Motor neuron (in vitro differentiated cells): ENCODE data around the gene NUB1. TPM values are rescaled to one million over a fixed set of nuclear protein-coding genes. Genes with fewer than 3 reads are reported as not detected.
"Not testable (repeated sequence)": the region's sequence is repeated elsewhere in the genome, so short reads cannot be mapped to it uniquely, and the experiment has no call there.

ENCODE experiments used
- ATAC-seq, 8 experiments: fragments of 200-7000 bp; cut with Tn5 transposase; replicated peaks in 6 of 8; 2 replicates each; pipeline ENCODE4 v1.8.0; 2021; ENCODE audit warnings: mild to moderate bottlenecking in 8 of 8, moderate library complexity in 8 of 8
- H3K27ac ChIP-seq, 2 donors: fragments of 250-450 bp; sonication (Bioruptor Pico); 2 replicates each; pipeline ENCODE4 v1.9.0; 2021; ENCODE audit warnings: antibody characterized with exemption in 2 of 2, mild to moderate bottlenecking in 2 of 2, moderate library complexity in 1 of 2
- H3K4me1 ChIP-seq, 2 donors: fragments of 250-450 bp; sonication (Bioruptor Pico); replicated peaks in 1 of 2; 2 replicates each; pipeline ENCODE4 v1.6.1; 2021; ENCODE audit warnings: antibody characterized with exemption in 2 of 2, mild to moderate bottlenecking in 2 of 2, moderate library complexity in 1 of 2
- H3K4me3 ChIP-seq, 5 donors: fragments of 250-450 bp; sonication (Bioruptor Pico); 2 replicates each; pipeline ENCODE4 v1.9.0; 2021; ENCODE audit warnings: antibody characterized with exemption in 5 of 5, mild to moderate bottlenecking in 5 of 5, moderate library complexity in 4 of 5
- WGBS, 10 experiments: fragments of 450-650 bp; shearing (Covaris generic); methylation state at CpG; one replicate each; pipeline ENCODE4 v1.0.0; 2022; 5-methylcytosine and 5-hydroxymethylcytosine counted together
- in situ Hi-C, 9 experiments: fragments of 400-800 bp; cut with MboI; loops; one replicate each; pipeline ENCODE4 v1.15.0; 2021; ENCODE audit warnings: low sequenced_read_pairs in 9 of 9, low pct_unique_long_range_greater_than_20kb in 2 of 9; ENCODE audit not compliant: unreplicated experiment in 9 of 9
- total RNA-seq, 8 experiments: library from RNA; unstranded; fragments of 300-600 nt; gene quantifications; 2 replicates each; pipeline versions ENCODE4 v1.2.3 to v1.2.4, GENCODE V29; 2022

Gene NUB1
- 10 to 100 TPM; 37.3 to 94.9 (median 53.2) TPM for total RNA-seq

GRCh38 chr7:151341357-151342101 lies at the start of gene NUB1:
Gene NUB1 (plus strand): TSS chr7:151341812. CDS start chr7:151345350, 3,538 bp downstream.
- peak within 1 kb of the TSS; percentile 63 to 92 (median 79) for H3K4me3 ChIP-seq
- in situ Hi-C loops, result no loop called here
- peak within 1 kb of the TSS; percentile 59 to 84 for H3K27ac ChIP-seq
- ATAC-seq, result peak; percentile 86 to 95 (median 92)
- 13 to 30% methylated on average over 2 to 7 of the region's 72 CpGs; no CpG with 5 or more reads in 8 of the 10 experiments for WGBS, 10 experiments
- H3K4me1 ChIP-seq, result peaks cover 7 to 9% of the 10 kb centered on the region in 2 donors

- no peak for ATAC-seq
- 60 to 100% (median 80%) methylated on average over 1 to 3 of the region's 3 CpGs; no CpG with 5 or more reads in 6 of the 10 experiments for WGBS, 10 experiments
- in situ Hi-C loops, result no loop called here
- H3K27ac ChIP-seq, result no peak overlapping the region
- H3K4me1 ChIP-seq, result no peaks in the 10 kb centered on the region
- H3K4me3 ChIP-seq, result no peak overlapping the region
Observed at GRCh38 chr7:151292850-151293249, 48.8 kb upstream of the NUB1 start.

GRCh38 chr7:151296202-151296992 lies 45.2 kb upstream of the NUB1 start:
- Histone ChIP-seq H3K4me3 (no peak overlapping the region), H3K4me1 (no peaks in the 10 kb centered on the region), H3K27ac (no peak overlapping the region)
- ATAC-seq, result no peak
- in situ Hi-C loops, result no loop called here
- 0 to 60% (median 25%) methylated on average over 2 to 3 of the region's 3 CpGs; no CpG with 5 or more reads in 2 of the 10 experiments for WGBS, 10 experiments

- in situ Hi-C loops, result no loop called here
- no peak overlapping the region for H3K4me3 ChIP-seq
- no peak for ATAC-seq
- WGBS, 10 experiments, result 0 to 92% (median 52%) methylated on average over 1 to 5 of the region's 5 CpGs
- H3K27ac ChIP-seq, result no peak overlapping the region
- no peaks in the 10 kb centered on the region for H3K4me1 ChIP-seq
Observed at GRCh38 chr7:151298765-151299164, 42.8 kb upstream of the NUB1 start.

GRCh38 chr7:151299530-151299929 lies 42.1 kb upstream of the NUB1 start:
- in situ Hi-C loops, result no loop called here
- WGBS, 10 experiments, result 50 to 100% (median 87%) methylated on average over 1 to 5 of the region's 6 CpGs; no CpG with 5 or more reads in 2 of the 10 experiments

GRCh38 chr7:151299940-151300645 lies 41.5 kb upstream of the NUB1 start:
- in situ Hi-C loops, result loop anchor here in 2 of 9 experiments (25.0 kb wide), 2 partner anchors 137 to 462 kb away; partner anchors contain the start of gene CRYGN (in 1 of the 2)
- no peak for ATAC-seq
- no peaks in the 10 kb centered on the region for H3K4me1 ChIP-seq
- 43 to 85% (median 80%) methylated on average over 1 to 3 of the region's 7 CpGs; no CpG with 5 or more reads in 5 of the 10 experiments for WGBS, 10 experiments
- H3K27ac ChIP-seq, result no peak overlapping the region
- no peak overlapping the region for H3K4me3 ChIP-seq

More at GRCh38 chr7:151299530-151299929, 42.1 kb upstream of the NUB1 start:
- no peak for ATAC-seq
- Histone ChIP-seq H3K27ac (no peak overlapping the region), H3K4me1 (no peaks in the 10 kb centered on the region), H3K4me3 (no peak overlapping the region)

GRCh38 chr7:151301471-151302462 lies 39.8 kb upstream of the NUB1 start:
- in situ Hi-C loops, result loop anchor here in 2 of 9 experiments (25.0 kb wide), 2 partner anchors 136 to 461 kb away; partner anchors contain the start of gene CRYGN (in 1 of the 2)
- H3K4me1 ChIP-seq, result no peaks in the 10 kb centered on the region
- ATAC-seq, result no peak
- 32 to 97% (median 76%) methylated on average over 2 to 11 of the region's 20 CpGs; no CpG with 5 or more reads in 3 of the 10 experiments for WGBS, 10 experiments
- no peak overlapping the region for H3K27ac ChIP-seq
- H3K4me3 ChIP-seq, result no peak overlapping the region

- not testable (repeated sequence) for H3K4me1 ChIP-seq, ATAC-seq, H3K27ac ChIP-seq, H3K4me3 ChIP-seq
- WGBS, 10 experiments, result 40 to 100% (median 77%) methylated on average over 1 to 13 of the region's 19 CpGs; no CpG with 5 or more reads in 7 of the 10 experiments
- in situ Hi-C loops, result loop anchor here in 2 of 9 experiments (25.0 kb wide), 2 partner anchors 133 to 458 kb away; partner anchors contain the start of gene CRYGN (in 1 of the 2)
Observed at GRCh38 chr7:151304251-151304650, 37.4 kb upstream of the NUB1 start.

- peaks cover 0 to 5% of the 10 kb centered on the region in 2 donors for H3K4me1 ChIP-seq
- ATAC-seq, result peak in 1 of 8 experiments; percentile 4
- no peak overlapping the region for H3K27ac ChIP-seq
- 7 to 83% (median 32%) methylated on average over 1 to 6 of the region's 7 CpGs; no CpG with 5 or more reads in 1 of the 10 experiments for WGBS, 10 experiments
- no peak overlapping the region for H3K4me3 ChIP-seq
- in situ Hi-C loops, result loop anchor here in 2 of 9 experiments (25.0 kb wide), 2 partner anchors 132 to 457 kb away; partner anchors contain the start of gene CRYGN (in 1 of the 2)
Observed at GRCh38 chr7:151304856-151305255, 36.8 kb upstream of the NUB1 start.

GRCh38 chr7:151306374-151306773 lies 35.2 kb upstream of the NUB1 start:
- in situ Hi-C loops, result loop anchor here in 2 of 9 experiments (25.0 kb wide), 2 partner anchors 131 to 456 kb away; partner anchors contain the start of gene CRYGN (in 1 of the 2)

GRCh38 chr7:151306860-151307259 lies 34.8 kb upstream of the NUB1 start:
- 40 to 100% (median 80%) methylated on average over 1 to 2 of the region's 3 CpGs; no CpG with 5 or more reads in 7 of the 10 experiments for WGBS, 10 experiments
- Histone ChIP-seq H3K27ac (no peak overlapping the region), H3K4me3 (no peak overlapping the region), H3K4me1 (peaks cover 0 to 5% of the 10 kb centered on the region in 2 donors)
- ATAC-seq, result no peak
- in situ Hi-C loops, result loop anchor here in 2 of 9 experiments (25.0 kb wide), 2 partner anchors 130 to 455 kb away; partner anchors contain the start of gene CRYGN (in 1 of the 2)

More at GRCh38 chr7:151306374-151306773, 35.2 kb upstream of the NUB1 start:
- 49 to 100% (median 70%) methylated on average over 2 to 7 of the region's 8 CpGs for WGBS, 10 experiments
- Histone ChIP-seq H3K4me3 (no peak overlapping the region), H3K27ac (no peak overlapping the region), H3K4me1 (peaks cover 0 to 5% of the 10 kb centered on the region in 2 donors)
- no peak for ATAC-seq
